GM18507 (cell line): Measurements from ENCODE around the gene VPS37D.
"Not testable (repeated sequence)": the region's sequence is repeated elsewhere in the genome, so short reads cannot be mapped to it uniquely, and the experiment has no call there.

ENCODE experiments used
- DNase-seq: peaks from one replicate; pipeline ENCODE4 v3.0.0; 2011; ENCODE audit warnings: low read depth; ENCODE audit not compliant: insufficient read length; ENCODE audit errors: extremely low spot score
- FAIRE-seq: peaks from 2 replicates; lab custom pipeline; 2011; peaks lifted over from hg19 to GRCh38; lab: Jason Lieb, UNC

VPS37D gene

GRCh38 chr7:73674468-73675124, 7.0 kb downstream of the VPS37D start:
- DNase-seq (no peak), FAIRE-seq (no peak)

GRCh38 chr7:73676062-73676461, 8.4 kb downstream of the VPS37D start:
- DNase-seq, FAIRE-seq: not testable (repeated sequence)

- FAIRE-seq, result no peak
These were observed 11.2 kb downstream of the VPS37D start for GRCh38 chr7:73678862-73679261.

GRCh38 chr7:73679709-73680108, 12.1 kb downstream of the VPS37D start:
- no peak for DNase-seq
- FAIRE-seq, result no peak

More at GRCh38 chr7:73678862-73679261, 11.2 kb downstream of the VPS37D start:
- no peak for DNase-seq

GRCh38 chr7:73680501-73680900, 12.9 kb downstream of the VPS37D start:
- no peak for FAIRE-seq
- DNase-seq, result no peak

- FAIRE-seq (no peak), DNase-seq (no peak)
These were observed 13.4 kb downstream of the VPS37D start for GRCh38 chr7:73681031-73681430.

- no peak for FAIRE-seq
- DNase-seq, result no peak
These were observed 15.1 kb downstream of the VPS37D start for GRCh38 chr7:73682745-73683055.

- FAIRE-seq (peak; percentile 88), DNase-seq (peak; percentile 96)
These were observed 15.6 kb downstream of the VPS37D start, which contains the start of the genes BUD23 and DNAJC30 for GRCh38 chr7:73683056-73683787. Gene BUD23, plus strand, starts transcription at chr7:73683597. Its CDS starts 29 bp downstream, at chr7:73683626. Gene DNAJC30, minus strand, starts transcription at chr7:73683453. Its CDS starts 30 bp downstream, at chr7:73683423.

GRCh38 chr7:73683788-73684693, 16.4 kb downstream of the VPS37D start:
- no peak for FAIRE-seq
- no peak for DNase-seq

GRCh38 chr7:73685311-73685710, 17.7 kb downstream of the VPS37D start:
- no peak for FAIRE-seq

GRCh38 chr7:73688288-73688687, 20.7 kb downstream of the VPS37D start:
- no peak for DNase-seq
- no peak for FAIRE-seq

More at GRCh38 chr7:73685311-73685710, 17.7 kb downstream of the VPS37D start:
- no peak for DNase-seq

- DNase-seq (no peak), FAIRE-seq (no peak)
These were observed 23.0 kb downstream of the VPS37D start for GRCh38 chr7:73690646-73691045.

GRCh38 chr7:73696372-73696771, 28.7 kb downstream of the VPS37D start:
- DNase-seq (no peak), FAIRE-seq (no peak)

- no peak for FAIRE-seq
These were observed 30.8 kb downstream of the VPS37D start for GRCh38 chr7:73698410-73698809.

GRCh38 chr7:73699370-73700068, 31.9 kb downstream of the VPS37D start:
- DNase-seq (no peak), FAIRE-seq (no peak)

More at GRCh38 chr7:73698410-73698809, 30.8 kb downstream of the VPS37D start:
- no peak for DNase-seq

- FAIRE-seq (no peak), DNase-seq (no peak)
These were observed 32.4 kb downstream of the VPS37D start for GRCh38 chr7:73700069-73700423.

GRCh38 chr7:73700581-73701134, 33.0 kb downstream of the VPS37D start:
- no peak for DNase-seq
- FAIRE-seq, result no peak

GRCh38 chr7:73701357-73701995, 33.8 kb downstream of the VPS37D start:
- DNase-seq, result no peak
- FAIRE-seq, result no peak

- no peak for DNase-seq
- no peak for FAIRE-seq
These were observed 34.6 kb downstream of the VPS37D start for GRCh38 chr7:73702226-73702625.
